ENCODE results near the gene CAPZB.

DNA sequence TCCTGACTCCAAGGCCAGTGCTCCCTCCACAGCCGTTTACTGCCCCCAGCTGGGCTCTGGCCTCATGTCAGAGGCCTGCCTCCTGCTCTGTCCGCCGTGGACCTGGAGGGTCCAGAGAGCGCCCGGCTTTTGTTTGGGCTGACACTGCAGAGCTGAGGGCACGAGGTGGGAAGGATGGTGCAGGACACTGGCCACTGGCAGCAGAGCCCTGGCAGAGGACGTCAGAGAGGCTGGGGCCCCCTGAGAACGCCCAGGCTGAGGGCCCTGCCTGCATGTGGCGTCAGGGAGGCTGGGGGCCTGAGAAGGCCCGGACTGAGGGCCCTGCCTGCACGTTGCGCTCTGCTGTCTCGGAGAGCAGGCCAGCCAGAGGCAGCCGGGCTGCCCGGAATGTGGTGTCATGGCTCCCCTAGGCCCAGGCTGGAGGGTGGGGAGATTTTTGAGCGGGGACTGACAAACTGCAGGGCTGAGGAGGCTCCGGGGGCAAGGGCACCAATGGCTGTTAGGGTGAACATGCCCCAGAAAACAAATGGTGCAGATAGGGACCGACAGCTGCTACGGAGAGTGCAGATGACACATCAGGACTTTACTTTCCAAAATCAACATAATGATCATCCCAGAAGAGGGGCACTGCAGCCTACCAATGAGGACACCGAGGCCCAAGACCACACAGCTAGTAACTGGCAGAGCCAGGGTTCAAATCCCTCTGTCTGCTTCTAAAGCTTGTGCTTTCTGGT, 141.6 kb downstream of the CAPZB start:
- TF ChIP-seq, protein P1, sequence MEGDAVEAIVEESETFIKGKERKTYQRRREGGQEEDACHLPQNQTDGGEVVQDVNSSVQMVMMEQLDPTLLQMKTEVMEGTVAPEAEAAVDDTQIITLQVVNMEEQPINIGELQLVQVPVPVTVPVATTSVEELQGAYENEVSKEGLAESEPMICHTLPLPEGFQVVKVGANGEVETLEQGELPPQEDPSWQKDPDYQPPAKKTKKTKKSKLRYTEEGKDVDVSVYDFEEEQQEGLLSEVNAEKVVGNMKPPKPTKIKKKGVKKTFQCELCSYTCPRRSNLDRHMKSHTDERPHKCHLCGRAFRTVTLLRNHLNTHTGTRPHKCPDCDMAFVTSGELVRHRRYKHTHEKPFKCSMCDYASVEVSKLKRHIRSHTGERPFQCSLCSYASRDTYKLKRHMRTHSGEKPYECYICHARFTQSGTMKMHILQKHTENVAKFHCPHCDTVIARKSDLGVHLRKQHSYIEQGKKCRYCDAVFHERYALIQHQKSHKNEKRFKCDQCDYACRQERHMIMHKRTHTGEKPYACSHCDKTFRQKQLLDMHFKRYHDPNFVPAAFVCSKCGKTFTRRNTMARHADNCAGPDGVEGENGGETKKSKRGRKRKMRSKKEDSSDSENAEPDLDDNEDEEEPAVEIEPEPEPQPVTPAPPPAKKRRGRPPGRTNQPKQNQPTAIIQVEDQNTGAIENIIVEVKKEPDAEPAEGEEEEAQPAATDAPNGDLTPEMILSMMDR (IDR thresholded peaks at IDR 0.05; ENCODE audit: low read length): no peak
- TF ChIP-seq EZH2 (optimal IDR thresholded peaks at IDR 0.05; ENCODE audit: low read depth, low read length): no peak
